Activated CD4-positive, alpha-beta T cell treated with anti-CD3 and anti-CD28 coated beads, Interleukin-2, amount 50 U/mL, for 48 hours (primary cell): ENCODE results near the gene PDCD6IP.
"Not testable (repeated sequence)": the region's sequence is repeated elsewhere in the genome, so short reads cannot be mapped to it uniquely, and the experiment has no call there.

Source experiments
- DNase-seq, 2 experiments: peaks; one replicate each; pipeline ENCODE4 v3.0.0-alpha.2; 2020

The PDCD6IP gene

DNA sequence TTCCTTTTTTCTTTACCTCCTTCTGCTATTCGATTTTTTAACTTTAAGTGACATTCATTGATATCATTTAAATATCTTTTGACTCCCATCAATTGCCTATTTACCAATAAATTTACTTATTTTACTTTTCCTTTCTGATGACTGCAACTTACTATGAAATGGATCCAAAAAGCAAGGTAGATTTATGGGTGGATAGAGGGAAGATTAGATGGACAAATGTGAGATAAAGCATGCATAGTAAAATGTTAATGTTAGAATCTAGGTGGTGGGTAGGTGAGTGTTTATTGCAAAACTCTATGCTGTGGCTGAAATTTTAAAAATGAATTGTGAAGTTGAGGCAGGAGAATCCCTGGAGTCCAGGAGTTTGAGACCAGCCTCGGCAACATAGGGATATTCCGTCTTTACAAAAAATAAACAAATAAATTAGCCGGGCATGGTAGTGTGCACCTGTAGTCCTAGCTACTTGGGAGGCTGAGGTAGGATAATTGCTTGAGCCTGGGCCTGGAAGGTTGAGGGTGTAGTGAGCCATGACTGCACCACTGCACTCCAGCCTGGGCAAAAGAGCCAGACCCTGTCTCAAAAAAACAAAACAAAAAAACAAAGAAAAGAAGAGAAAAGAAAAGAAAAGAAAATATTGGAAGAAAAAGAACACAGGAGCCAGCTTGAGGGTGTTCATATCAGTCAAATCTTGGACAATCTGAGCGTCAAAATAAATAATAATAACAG, 6.1 kb upstream of the PDCD6IP start:
- no peak for DNase-seq

DNA sequence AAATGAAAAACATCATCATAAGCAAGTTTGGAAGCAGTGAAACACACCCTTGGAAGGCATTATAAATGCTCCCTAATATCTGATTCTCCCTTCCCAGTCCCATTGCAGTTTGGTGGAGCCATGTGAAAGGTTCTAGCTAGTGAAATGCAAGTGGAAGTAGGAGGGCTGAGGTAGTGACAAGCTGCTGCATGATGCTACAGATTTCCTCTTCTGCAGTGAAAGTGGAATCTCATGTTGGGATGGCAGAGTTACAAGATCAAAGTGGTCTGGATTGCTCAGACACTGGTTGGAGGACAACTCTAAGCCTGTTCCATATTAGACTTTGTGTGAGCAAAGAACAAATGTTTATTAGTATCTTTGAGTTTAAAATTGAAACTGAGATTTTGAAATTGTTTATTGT, 3.3 kb upstream of the PDCD6IP start:
- DNase-seq: no peak

DNA sequence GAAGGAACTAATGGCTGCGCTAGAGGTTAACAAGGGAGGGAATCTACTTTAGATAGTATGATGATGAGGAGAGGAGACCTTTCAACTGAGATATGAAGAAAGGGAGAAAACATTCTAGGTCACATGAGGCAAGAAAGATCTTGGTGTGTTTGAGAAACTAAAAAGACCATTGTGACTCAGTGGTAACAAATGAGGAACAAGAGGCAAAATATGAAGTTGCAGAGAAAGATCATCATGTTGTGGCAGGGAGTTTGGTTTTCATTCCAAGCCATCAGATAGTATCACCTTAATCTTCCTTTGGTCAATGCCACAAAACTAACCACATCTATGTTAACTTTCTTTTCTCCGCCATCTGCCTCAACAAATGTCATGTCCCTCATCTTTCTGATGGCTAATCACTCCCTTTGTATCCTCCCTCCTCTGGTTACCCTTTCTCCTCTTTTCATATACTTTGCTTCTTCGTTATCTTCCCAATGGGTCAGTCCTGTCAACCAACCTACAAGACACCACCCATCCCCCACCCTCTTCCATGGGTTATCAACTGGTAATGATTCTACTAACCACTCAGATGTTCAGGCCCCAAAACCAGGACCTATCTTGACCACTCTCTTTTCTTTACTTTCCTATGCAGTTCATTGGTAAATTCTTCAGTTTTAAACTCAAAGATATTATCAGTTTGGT, 2.4 kb upstream of the PDCD6IP start:
- no peak for DNase-seq

DNA sequence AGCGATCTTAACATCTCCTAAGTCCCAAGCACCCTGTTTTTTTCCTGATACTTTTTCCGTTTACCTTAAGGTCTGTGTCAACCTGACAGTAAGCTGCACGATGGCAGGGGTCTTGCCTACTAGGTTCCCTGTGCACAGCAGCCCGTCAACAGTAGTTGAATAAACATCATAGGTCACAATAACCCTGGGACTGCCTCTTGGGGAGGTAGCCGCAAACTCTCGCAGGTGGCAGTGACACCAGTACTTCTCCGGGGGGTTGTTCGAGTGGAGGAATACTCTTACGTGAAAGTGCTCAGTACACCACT, 365 bp upstream of the PDCD6IP start:
- DNase-seq: no peak

DNA sequence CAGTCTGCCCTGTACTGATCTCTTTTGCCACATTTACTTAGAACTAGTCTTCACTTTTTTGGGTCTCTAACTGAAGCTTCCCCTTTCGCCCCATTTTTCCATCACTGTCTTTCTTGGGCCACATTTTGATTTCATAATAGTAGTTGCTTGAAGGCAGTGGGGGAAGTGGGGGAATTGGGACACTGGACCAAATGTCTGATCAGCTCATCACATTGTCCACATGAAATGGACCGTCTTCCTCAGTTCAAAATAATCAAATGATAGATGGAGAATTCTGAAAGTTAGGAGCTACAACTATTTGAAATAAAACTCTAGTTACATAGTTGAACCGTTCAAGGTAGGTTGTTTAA, 747 bp downstream of the PDCD6IP start:
- no peak for DNase-seq

- DNase-seq: no peak
These were observed 4.8 kb downstream of the PDCD6IP start for GRCh38 chr3:33803252-33803651.

- no peak for DNase-seq
These were observed 5.6 kb downstream of the PDCD6IP start for GRCh38 chr3:33803894-33804526.

- DNase-seq: no peak
These were observed 8.8 kb downstream of the PDCD6IP start for GRCh38 chr3:33807191-33807590.

- no peak for DNase-seq
These were observed 10.1 kb downstream of the PDCD6IP start for GRCh38 chr3:33808559-33808958.

DNA sequence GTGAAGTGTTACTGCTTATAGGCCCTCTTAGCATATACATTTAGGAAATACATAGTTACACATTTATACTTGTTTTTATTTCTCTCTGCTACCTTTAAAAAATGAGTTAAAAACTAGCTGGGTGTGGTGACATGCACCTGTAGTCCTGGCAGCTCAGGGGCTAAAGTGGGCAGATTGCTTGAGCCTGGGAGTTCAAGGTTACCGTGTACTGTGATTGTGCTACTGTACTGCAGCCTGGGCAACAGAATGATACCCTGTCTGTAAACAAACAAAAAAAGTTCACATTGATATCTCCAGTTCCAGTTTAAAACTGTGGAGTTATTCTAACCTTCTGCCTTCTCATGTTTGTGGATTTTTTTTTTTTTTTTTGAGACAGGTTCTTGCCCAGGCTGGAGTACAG, 12.1 kb downstream of the PDCD6IP start:
- no peak for DNase-seq

GRCh38 chr3:33821989-33822388, 23.6 kb downstream of the PDCD6IP start:
- DNase-seq: no peak

GRCh38 chr3:33823821-33824220, 25.4 kb downstream of the PDCD6IP start:
- DNase-seq: no peak

DNA sequence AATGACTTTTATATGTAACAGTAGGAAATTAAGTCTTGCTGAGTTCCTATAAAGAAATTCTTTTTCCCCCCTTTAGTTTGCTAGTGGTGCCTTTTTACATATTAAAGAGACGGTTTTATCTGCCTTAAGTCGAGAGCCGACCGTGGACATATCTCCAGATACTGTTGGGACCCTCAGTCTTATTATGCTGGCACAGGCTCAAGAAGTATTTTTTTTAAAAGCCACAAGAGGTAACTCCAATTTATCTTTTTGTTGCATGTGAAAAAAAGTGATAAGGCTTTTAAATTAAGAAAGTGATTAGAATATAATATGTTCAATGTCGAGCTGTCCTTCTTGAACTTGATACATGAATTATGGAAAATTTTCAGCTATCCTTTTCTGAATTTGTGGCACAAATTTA, 26.7 kb downstream of the PDCD6IP start:
- no peak for DNase-seq

GRCh38 chr3:33826206-33826605, 27.8 kb downstream of the PDCD6IP start:
- DNase-seq: no peak

GRCh38 chr3:33826688-33827087, 28.3 kb downstream of the PDCD6IP start:
- no peak for DNase-seq

DNA sequence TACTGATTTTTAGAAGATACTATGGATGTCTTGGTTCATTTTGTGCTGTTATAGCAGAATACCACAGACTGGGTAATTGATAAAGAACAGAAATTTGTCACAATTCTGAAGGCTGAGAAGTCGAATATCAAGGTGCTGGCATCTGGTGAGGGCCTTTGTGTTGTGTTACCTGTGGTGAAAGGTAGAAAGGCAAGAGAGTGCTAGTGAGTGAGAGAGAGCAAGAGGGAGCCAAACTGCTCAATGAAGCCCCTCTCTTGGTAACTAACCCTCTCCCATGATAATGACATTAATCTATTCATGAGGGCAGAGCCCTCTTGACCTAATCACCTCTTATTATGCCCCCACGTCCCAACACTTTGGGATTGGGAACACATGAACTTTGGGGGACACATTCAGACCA, 31.3 kb downstream of the PDCD6IP start:
- DNase-seq: no peak

DNA sequence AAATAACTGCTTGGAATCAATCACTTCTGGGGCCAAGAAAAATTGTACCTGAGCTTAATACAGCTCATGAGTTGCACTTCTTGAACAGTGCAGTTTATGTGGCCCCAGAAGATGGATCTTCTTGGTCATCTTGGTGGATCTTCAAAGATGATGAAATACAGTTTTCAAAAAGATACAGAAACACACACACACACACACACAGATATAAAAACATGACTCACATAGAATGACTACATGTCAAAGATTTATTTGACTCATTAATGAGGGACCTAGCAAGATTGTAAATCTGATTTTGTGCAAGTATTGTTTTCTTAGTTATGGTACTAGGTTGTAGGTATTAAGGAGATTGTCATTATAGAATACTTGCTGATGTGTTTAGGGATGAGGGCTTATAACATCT, 32.6 kb downstream of the PDCD6IP start:
- no peak for DNase-seq

DNA sequence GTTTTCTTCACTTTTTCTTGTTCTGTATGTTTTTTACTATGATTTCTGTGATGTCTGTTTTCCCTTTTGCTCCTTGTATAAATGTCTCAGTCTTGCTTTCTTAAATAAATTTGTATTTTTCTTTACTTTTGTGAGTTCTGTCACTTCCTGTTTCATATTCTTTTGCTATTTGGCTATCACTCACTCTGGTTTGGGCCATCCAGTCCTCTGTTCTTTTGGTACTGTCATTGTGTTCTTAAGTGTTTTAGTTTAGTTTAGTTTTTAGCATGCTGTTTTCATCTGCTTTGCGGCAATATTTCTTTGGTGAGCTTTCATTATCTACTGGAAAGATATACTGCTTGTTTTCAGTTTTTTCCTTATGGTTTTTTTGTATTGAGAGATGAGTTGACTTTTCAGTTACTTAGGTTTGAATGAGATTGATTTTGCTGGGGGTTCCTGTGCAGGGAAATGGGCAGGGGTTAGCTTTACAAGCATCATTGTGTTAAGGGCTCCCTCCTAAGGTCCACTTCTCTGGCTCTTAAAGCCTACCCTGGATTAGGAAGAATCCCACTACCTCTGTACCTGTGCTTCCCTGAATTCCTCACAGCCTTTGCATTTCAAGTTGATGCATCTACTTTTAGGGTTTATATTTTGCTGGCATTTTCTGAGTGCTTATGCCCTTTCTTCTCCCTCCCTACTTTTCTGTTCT, 35.1 kb downstream of the PDCD6IP start:
- no peak for DNase-seq

GRCh38 chr3:33834096-33834453, 35.6 kb downstream of the PDCD6IP start:
- no peak for DNase-seq

DNA sequence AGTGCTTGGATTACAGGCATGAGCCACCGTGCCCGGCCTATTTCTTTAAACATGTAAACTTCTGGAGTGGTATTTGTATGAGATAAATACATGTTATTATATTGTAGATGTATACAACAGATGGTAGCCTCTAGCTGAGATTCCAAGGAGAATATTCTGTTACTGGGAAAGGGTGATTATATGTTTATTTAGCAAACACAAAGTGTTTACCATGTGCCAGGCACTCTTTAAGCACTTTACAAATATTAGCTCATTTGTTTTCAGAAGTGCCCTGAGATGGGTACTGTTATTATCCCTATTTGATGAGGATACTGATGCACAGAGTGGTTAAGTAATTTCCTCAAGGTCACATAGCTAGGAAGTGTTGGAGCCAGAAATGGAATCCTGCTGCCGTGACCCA, 38.8 kb downstream of the PDCD6IP start:
- not testable (repeated sequence) for DNase-seq

DNA sequence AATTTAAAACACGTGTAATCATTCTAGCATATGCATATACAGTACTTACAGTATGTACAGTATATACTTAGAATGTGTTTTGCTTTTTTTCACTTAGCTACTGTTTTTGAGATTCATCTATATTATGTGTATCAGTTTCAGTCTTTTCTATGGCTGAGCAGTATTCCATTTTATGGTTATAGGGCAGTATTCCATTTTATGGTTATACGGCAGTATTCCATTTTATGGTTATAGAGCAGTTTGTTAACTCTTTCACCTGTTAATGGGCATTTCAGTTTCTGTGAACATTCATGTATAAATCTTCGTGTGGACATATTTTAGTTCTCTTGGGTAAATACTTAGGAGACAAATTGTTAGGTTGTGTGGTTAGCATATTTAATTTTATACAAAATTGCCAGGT, 40.9 kb downstream of the PDCD6IP start:
- no peak for DNase-seq

GRCh38 chr3:33840179-33840578, 41.7 kb downstream of the PDCD6IP start:
- no peak for DNase-seq

GRCh38 chr3:33848624-33849347, 50.4 kb downstream of the PDCD6IP start:
- DNase-seq: no peak
